ENCODE results near the gene POLR1E. TPM values are rescaled to one million over a fixed set of nuclear protein-coding genes. Genes with fewer than 3 reads are reported as not detected.

Gene POLR1E
- total and polyA plus RNA-seq, 9 of the 15 experiments (the other 6 are each of a cell fraction or from before 2014, with no cell fraction given) = 18.9 to 102 (median 74.4) TPM

- TF ChIP-seq CTCFL (IDR thresholded peaks at IDR 0.05; ENCODE audit: borderline replicate concordance, insufficient read depth, low read depth, low read length, poor library complexity, severe bottlenecking) (no peak), E2F3 (CRISPR knock-in tag; IDR thresholded peaks at IDR 0.05) (no peak), SIN3B (IDR thresholded peaks at IDR 0.05; ENCODE audit: low read depth) (no peak), FOXA1 (IDR thresholded peaks at IDR 0.05; ENCODE audit: borderline replicate concordance) (no peak), GTF2F1 (IDR thresholded peaks at IDR 0.05; ENCODE audit: low read depth, low read length) (0 out of 2 replicates have a peak, but pooled peaks have one; percentile 58), KLF16 (IDR thresholded peaks at IDR 0.05) (no peak), ZZZ3 (IDR thresholded peaks at IDR 0.05) (no peak), IRF9 (tag; IDR thresholded peaks at IDR 0.05) (no peak), BRF2 (IDR thresholded peaks at IDR 0.05; ENCODE audit: borderline replicate concordance, insufficient read depth, insufficient read length) (no peak), MXD1 (CRISPR knock-in tag; IDR thresholded peaks at IDR 0.05; ENCODE audit: borderline replicate concordance, poor library complexity, severe bottlenecking) (peak; percentile 52), CHD1 (IDR thresholded peaks at IDR 0.05; ENCODE audit: low read length) (no peak), KAT7 (CRISPR knock-in tag; IDR thresholded peaks at IDR 0.05; ENCODE audit: borderline replicate concordance) (0 out of 2 replicates have a peak, but pooled peaks have one; percentile 21), HNRNPLL (IDR thresholded peaks at IDR 0.05; ENCODE audit: low read depth, low read length, poor library complexity, severe bottlenecking) (peak; percentile 87), HMGN3 (IDR thresholded peaks at IDR 0.05; ENCODE audit: borderline replicate concordance, extremely low read depth, insufficient read length, low read depth, low read length) (peak; percentile 7), EP400 (IDR thresholded peaks at IDR 0.05) (no peak), ZNF584 (CRISPR knock-in tag; IDR thresholded peaks at IDR 0.05; ENCODE audit: low read depth) (no peak), ATF6 (CRISPR knock-in tag; IDR thresholded peaks at IDR 0.05) (no peak), HSF4 (CRISPR knock-in tag; IDR thresholded peaks at IDR 0.05; ENCODE audit: borderline replicate concordance) (no peak), ZNF347 (CRISPR knock-in tag; IDR thresholded peaks at IDR 0.05; ENCODE audit: low read depth) (no peak)
Measured at GRCh38 chr9:37465249-37466036, 20.3 kb upstream of the POLR1E start, which contains the start of gene ZBTB5 (continued).

Data from K562 (cell line).